Measurements from ENCODE around the gene MYLK4.

Gene MYLK4

DNA sequence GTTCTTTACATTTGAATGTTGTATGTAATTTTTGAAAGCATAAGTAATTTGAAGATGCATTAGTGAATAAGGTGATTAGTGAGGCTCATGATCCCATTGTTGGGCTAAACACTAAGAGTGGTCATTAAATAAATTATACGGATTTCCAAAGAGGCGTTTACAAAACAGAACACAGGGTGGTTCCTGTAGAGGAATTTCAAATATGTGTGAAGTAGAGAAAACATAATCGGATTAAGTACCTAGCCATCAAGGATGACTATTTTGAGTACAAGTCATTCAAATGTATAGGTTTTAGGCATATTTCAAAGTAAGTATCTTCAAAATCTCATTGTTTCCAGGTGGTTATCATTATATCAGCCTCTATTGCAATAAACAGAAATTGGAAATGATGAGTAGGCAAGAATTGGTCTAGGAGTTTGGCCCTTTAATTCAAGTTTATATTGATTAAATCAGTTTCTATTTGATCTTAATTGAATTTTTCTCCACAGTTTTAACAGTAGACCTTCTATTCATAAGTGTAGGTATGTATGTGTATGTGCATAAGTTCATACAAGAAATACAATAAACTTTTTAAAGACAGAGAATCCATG lies 94.8 kb downstream of the MYLK4 start:
- no peak for DNase-seq

DNA sequence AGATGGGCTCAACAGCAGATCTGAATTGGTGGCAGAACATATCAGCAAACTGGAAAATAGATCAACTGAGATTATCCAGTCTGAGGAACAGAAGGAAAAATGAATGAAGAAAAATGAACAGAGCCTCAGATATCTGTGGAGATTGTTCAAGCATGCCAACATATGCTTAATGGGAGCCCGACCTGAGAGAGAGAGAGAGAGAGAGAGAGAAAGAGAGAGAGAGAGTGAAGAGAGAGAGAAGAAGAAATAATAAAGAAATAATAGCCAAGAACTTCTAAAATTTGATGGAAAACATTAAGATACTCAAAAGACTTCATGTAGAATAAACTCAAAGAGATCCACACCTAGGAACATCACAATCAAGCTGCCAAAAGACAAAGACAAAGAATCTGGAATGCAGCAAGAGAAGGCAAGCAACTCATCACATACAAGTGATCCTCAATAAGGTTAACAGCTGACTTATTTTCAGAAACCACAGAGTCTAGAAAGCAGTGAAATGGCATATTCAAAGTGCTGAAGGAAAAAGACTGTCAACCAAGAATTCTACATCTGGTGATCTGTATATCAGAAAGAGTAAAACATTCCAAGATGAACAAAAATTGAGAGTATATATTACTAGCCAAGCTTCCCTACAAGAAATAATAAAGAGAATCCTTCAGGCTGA lies 97.2 kb downstream of the MYLK4 start:
- no peak for DNase-seq

DNA sequence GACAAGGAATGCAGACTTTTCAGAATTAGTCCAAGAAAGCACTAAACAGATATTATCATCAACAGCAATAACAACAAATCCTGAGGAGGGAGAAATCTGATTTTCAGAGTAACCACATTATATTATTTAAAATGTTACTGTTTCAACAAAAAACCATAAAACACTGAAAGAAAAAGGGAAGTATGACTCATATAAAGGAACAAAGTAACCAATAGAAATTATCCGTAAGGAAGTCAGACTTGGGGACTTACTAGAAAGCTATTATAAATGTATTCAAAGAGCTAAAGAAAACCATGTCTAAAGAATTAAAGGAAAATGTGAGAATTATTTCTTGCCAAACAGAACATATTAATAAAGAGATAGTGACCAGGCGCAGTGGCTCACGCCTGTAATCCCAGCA lies 98.1 kb downstream of the MYLK4 start:
- DNase-seq, result no peak

DNA sequence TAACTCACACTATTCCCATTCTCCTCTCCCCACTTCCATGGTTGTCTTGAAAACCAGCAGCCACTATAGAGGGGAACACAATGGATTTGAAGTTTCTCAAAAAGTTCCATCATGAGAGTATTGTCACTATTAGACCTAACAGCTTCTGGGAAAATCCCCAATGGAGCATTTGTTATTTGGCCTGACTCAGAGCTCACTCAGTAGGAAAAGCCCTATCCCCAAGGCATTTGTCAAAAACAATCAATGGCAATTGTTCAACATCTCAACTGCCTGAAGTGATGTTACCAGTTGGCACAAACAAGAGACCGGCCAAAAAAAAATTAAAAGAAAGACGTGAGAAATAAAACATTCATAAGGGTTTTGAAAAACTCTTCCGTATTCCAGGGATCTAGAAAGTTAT lies 98.8 kb downstream of the MYLK4 start:
- DNase-seq, result no peak

DNA sequence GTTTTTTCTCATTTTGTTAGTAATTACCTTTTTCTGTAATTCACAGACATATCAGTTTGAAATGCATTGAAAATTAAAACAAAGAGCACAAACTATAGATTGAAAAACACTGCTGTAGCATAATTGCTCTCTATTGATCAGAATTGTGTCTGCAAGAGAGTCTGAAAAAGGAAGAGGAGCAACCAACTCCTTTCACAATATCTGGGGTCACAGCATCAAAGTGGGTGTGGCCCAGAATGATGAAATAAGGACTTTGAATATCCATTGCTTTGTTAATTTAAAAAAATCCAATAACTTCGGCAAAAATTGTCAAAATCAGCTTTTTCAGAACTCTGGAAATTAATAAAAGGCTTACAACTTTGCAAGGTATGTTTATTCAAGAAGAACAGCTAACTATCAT lies 99.2 kb downstream of the MYLK4 start:
- no peak for DNase-seq

DNA sequence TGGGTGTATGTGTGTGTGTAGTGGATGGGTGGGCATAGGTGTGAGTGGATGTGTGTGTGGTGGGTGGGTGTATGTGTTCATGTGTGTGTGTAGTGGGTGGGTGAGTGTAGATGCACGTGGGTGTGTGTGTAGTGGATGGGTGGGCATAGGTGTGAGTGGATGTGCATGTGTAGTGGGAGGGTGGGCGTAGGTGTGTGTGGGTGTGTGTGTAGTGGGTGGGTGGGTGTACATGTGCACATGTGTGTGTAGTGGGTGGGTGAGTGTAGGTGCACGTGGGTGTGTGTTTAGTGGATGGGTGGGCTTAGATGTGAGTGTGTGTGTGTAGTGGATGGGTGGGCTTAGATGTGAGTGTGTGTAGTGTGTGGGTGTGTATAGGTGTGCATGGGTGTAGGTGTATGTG lies 104.4 kb downstream of the MYLK4 start:
- no peak for DNase-seq

DNA sequence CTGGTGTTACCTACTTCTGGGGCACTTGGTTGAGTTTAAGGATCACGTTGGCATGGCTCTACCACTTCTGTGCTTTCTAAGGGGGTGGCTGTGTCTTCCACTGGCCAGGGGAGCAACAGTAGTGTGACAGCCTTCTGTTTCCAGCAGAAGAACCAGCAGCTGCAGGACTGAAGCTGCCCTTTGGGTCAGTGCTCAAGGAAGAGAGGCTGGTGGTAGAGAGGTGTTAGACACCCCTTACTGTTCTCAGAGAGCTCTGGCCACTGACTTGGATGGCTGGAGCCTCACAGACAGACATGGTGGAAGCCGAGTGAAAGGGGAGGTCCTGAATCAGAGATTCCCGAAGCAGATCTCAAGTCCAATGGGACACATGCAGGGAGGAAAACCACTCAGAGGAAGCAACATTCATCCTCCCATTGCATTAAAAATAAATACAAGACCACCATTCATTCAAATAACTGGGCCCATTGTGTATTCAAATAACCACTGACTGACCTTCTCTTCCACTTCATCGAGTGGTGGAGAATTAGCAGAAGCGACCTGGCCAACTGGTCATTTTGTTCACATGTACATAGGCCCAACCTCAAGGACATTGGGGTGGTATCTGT lies 106.7 kb downstream of the MYLK4 start:
- no peak for DNase-seq

DNA sequence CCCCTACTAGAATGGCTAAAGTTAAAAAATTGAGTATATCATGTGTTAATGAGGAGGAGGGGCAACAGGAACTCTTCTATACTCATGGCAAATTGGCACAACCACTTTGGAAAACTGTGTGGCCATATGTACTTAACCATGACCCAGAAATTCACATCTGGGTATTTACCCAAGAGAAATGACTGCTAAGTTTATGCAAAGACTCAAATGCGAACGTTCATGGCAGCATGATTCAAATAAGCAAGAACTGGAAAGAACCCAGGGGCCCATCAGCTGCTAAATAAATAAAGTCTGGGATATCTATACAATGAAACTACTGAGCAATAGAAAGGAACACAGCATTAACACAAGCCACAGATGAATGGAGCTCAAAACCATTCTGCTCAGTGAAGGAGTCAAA lies 107.6 kb downstream of the MYLK4 start:
- no peak for DNase-seq

DNA sequence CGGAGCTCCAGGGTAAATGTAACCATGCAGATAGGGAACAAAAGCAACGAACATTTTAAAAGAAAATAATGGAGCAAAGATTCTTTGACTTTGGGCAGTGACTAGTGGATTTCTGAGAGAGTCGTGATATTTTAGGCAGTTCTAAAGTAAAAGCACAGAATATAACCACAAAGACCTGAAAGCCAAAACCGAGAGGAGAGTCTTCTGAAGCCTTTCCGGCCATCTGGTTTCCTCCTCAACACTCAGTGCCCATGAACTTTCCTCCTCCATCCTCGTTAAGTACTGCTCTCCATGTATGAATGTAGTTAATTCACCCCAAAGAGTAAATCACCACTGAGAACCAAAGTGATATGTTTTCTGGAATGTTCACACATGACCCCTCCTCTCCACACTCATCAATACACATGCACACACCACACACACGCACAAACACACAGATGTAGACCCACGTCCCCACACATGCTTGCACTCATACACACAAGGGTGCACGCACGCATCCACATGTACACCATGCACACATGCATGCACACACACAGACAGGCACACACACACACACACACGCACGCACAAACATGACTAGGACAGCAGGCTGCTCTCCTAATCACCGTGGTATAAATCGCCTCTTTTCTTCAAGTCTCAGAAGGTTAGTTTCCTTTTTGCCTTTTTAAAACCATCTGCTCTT lies 109.5 kb downstream of the MYLK4 start:
- DNase-seq, result no peak

DNA sequence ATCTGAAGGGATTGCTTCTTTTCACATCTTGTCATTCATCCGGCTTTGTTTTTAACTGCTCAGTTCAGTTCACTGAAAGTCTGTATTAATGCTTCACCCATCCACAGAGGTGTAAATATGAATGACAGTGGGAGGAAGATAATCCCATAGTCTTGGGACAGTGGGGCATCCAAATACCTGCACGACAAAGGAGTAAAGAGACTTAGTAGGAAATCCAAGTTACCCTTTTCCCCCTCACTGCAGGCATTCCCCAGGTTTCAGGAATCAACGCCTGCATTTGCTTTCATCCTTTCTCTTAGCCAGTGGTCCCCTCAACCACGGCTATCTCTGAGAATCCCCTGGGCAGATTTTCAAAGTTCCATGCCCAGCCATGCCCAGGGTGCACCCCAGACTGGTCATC lies 110.2 kb downstream of the MYLK4 start:
- no peak for DNase-seq

DNA sequence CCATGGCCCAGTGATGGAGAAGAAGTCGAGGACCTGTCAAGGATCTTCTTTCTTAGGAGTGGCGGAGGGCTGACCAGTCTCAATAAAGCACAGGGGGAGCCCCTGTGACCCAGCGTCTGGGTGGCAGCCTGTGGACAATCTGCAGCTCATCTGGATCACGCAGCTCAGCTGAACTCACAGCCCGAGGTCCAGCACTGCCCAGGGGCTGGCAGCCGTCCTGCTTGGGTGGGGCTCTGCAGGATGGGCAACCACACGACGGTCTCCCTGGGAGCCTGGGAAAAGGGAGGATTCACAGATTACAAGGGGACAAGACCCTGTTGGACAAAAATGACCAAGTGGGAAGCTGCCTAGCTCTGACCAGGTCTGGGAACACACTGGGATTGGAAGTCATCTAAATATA lies 110.8 kb downstream of the MYLK4 start:
- DNase-seq, result no peak

DNA sequence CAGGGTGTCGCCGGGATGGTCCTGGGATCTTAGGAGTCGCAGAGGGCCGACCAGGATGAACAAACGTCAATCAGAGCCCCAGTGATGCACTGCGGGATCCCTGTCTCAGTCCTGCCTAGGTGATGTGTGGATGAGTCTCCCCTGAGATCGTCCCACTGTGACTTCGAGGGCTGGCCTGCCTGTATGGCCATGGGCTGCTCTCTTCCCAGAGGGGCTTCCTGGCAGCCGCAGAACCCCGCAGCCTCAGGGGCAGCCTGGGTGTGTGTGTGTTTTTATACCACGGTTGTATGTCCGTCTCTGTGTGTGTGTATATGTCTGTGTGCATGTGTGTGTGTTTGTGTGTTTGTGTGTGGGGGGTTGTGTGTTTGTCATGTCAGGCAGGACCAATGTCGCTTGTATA lies 111.6 kb downstream of the MYLK4 start:
- DNase-seq, result no peak

DNA sequence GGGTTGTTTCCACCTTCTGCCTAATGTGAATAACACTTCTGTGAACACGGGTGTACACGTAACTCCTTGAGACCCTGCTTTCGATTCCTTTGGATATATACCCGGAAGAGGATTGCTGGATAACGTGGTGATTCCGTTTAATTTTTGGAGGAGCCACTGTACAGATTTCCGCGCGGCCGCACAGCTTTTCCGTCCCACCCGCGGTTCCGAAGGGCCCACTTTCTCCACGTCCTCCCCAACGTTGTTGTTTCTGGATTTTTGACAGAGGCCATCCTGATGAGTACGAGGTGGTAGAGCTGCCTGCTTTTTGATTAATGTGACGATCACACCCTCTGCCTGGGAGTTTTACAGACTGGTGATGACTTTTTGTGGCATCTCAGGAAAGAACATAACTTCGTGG lies 114.0 kb downstream of the MYLK4 start:
- no peak for DNase-seq

DNA sequence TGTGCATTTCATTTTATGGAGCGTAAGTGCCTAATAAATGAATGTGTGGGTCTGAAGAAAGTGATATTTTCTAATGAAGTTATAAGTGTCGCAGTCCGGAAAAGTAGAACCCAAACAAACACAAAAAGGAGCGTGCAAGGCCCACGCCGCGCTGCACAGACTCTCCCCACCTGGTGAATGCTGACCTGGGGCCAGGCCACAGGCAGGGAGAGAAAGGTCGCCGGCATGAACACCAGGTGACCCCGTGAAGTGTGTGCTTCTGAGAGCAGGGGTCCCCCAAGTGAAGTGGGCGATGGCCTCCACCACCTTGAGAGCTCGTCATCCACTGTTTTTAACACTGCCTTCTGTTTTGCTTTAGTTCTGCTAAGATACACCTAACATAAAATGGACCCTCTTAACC lies 114.8 kb downstream of the MYLK4 start:
- no peak for DNase-seq

DNA sequence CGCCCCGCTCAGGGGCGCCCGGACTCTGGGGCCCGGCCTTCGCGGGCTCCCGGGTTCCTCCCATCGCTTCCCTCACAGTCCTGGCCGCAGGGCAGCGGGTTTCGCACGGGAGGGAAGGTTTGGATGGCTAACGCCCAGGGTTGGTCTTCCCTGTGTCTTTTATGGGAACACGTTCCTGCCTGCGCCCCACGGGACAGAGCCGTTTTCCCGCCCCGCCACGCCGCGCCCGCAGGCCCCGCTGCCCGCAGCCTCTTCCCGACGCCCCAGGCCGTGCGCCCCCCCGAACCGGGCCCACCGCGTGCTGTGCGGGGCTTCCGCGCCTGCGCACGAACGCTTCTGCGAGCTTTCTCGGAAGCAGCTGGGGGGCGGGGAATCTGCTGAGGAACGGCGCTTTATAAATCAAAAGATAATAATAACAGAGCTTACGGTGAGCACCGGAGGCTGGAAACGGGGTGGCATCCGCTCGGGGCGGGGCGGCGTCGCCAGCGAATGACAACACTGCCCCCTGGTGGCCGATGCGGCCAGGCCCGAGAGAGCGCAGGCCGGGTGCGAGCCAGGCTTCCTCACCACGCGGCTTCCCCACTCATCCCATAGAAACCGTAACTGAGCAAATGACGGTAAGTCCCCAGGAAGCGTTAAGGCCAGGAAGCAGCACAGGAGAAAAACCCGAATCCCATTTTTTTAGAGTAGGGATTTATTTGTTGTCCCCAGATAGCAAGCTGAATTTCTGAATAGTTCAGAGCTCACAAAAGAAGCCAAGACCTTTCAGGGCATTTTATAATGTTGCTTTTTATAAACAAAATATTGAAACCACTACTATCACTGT lies 116.4 kb downstream of the MYLK4 start:
- DNase-seq, result peak; percentile 87 to 89

DNA sequence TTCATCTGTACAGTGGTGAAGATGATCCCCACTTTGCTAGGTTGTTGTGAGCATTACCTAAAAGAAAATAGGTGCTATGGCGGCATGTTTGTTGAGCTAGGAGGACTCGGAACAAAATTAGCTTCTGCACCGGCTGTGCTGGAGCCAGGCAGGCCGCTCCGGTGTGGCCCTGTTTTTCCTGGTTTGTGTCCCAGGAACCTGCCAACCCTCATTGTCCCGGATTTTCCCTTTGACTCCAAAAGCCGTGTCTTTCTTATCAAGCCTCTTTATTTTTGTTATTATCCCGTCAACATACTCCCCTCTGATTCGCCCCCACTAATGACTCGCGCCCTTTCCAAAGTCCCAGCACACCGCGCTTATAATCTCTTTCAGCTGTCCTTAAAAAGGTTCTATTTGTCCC lies 117.0 kb downstream of the MYLK4 start:
- no peak for DNase-seq

DNA sequence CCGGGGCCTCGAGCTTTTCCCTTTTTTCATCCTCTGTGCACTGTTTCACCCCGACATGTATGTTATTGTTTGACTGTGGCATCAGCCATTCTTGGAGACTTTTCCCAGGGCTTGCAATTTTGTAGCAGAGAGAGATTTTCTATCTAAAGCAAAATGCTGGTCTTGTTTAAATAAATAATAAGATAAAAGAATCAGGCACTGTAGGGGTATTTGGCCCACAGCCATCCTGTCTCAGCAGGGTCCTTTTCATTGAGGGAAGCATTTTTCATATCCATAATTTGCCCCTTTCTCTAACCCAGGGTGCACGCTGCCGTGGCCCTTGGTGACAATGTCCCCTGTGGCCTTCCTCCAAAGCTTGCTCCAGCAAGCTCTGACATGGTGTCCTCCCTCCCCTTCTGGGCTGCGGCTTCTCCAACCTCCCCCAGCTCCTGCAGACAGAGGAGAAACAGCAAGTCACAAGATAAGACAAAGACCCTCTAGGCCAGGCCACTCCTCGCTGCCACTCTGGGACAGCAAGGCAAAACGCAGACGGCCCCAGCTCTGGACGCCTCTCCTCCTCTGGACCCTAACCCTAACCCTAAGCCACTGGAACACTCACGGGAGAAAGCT lies 117.6 kb downstream of the MYLK4 start:
- no peak for DNase-seq

DNA sequence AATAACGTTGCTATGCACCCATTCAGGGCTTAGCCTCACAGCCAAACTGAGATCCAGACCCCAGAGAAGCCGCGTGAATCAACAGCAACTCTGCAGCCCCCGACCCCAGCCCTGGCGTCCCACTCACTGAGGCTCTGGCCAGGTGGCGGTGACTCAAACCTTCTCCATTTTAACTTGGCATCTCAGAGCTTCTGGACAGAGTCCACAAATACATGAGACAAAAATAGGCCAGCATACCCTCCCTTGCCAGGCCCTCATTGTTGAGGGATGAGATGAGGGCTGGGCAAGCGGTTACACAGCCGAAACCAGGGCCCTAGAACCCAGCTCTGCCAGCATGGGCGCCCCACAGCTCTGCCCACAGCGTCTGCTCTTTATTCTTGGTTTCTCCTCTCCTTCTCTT lies 118.4 kb downstream of the MYLK4 start:
- no peak for DNase-seq

DNA sequence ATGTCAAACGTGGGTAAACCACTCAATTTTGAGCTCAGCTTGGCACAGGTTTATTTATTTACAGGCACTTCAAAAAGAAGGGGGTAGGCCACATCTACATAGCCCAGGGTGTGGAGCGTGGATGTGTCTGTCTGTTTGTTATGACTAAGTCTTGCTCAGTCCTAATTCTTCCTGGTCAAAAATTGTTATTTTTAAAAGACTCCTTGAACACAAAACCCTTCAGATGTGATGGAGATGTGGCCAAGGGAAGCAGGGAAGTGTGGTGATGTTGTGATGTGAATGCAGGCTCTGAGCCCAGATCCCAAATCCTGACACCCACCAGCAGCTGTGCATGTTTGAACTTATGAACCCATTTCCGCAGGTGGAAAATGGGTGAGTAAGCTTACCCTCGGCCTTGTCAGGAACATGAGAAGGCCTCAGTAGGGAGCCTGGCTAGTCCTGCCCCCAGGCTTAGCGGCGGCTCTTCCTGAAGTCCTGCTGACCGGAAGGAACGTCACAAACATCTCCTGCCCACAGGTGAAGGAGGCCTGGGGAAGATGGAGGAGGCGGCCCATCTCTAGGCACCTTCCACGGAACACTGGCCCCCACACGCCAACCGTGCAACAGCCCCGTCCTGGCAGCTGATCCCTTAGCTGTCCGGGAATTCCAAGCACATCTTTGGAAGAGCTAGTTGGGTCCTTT lies 119.7 kb downstream of the MYLK4 start:
- DNase-seq, result no peak

DNA sequence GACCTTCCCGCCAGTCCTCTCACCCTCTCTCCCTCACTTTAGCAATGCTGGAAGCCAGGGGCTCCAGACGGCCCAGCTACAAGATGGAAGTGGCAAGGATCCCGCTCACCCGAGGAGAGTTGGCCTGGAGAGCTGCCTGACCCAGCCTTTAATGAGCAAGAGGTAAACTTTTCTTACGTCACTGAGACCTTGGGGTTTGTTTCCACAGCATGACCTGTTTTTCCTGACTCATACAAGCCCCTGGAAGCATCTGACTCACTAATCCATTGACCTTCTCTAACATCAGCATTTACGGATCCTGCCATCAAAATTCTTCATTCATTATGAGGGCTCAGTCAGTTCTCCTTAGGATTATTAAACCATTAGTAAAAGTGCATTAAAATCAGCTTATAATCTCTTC lies 120.4 kb downstream of the MYLK4 start:
- DNase-seq, result no peak

DNA sequence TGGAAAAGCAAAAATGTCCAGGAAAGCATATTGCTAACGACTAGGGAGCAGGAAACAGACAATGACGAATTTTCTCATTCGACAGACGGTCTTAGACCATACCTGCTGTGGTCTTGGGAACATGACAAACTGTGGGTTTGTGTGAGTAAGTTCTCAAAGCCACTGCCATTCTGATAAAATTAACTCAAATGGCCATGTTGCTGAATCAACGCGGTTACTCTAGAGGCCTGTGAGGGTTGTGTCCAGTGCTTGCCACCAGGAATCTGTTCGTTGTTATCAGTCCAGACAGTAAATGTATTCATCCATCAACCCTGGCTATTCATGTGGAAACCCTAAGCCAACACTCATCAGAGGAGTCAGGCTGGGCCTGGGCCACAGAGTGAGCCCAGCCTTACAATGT lies 124.3 kb downstream of the MYLK4 start:
- no peak for DNase-seq

DNA sequence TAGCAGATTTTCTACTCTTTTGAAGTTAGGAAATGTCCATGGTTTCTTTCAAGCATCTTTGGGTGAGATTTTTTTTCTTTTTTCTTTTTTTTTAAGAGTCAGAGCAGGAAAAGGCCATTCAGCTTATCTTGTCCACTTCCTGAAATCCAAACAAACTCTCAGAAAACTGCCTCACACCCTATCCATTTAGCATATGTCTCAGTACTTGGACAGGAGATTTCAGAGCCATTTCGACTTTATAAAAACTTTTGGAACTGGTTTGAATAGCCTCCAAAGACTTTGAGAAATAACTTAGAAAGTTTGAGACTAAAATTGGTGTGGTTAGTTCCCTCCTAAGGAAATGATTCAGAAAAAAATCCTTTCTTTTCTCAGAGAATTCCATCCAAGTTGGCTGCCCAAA lies 125.1 kb downstream of the MYLK4 start:
- no peak for DNase-seq
